ENCODE measurements around the gene DPP10.
"Not testable (repeated sequence)": the region's sequence is repeated elsewhere in the genome, so short reads cannot be mapped to it uniquely, and the experiment has no call there.

DPP10 gene

DNA sequence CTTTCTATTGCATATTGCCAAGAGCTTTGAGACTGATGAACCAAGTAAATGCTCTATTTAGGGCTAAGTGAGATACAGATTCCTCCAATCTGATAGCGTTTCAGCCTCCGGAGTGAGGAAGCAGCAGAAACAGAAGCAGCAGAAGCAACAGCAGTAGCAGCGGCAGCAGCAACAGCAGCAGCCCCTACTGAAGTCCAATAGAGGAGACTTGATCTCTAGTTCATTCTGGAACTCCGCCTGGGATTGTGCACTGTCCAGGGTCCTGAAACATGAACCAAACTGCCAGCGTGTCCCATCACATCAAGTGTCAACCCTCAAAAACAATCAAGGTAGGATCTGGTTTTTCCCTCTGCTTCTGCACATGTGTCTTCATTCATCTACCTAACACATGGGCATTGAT, at the start of gene DPP10:
DPP10 (plus strand) TSS at position 132 of the 400 bp plus-strand sequence.
- DNase-seq = no peak

- DNase-seq = no peak
These were observed 41.6 kb upstream of the DPP10 start for GRCh38 chr2:114400890-114401289.

GRCh38 chr2:114405247-114406116, 37.0 kb upstream of the DPP10 start:
- no peak for DNase-seq

DNA sequence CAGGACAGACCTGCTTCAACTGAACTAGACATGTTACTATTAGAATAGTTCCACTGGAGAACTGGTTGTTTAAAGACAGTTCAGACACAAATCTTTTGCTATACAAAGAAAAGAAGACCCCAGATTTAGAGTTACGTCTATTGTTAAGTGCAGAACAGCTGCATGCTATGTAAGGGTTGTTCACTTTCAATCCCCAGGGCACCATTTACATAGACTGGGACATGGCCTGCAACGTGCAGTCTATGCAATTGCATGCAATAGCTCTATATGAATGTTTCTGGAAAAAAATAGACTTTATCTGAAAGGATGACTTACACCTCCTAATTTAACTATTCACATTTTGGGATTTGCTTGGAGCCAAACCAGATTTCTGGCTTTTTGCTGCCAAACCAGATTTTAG, 36.1 kb upstream of the DPP10 start:
- DNase-seq = no peak

GRCh38 chr2:114407353-114407752, 35.1 kb upstream of the DPP10 start:
- DNase-seq = not testable (repeated sequence)

GRCh38 chr2:114421781-114422180, 20.7 kb upstream of the DPP10 start:
- no peak for DNase-seq

- DNase-seq = no peak
These were observed 17.7 kb upstream of the DPP10 start for GRCh38 chr2:114424699-114425098.

DNA sequence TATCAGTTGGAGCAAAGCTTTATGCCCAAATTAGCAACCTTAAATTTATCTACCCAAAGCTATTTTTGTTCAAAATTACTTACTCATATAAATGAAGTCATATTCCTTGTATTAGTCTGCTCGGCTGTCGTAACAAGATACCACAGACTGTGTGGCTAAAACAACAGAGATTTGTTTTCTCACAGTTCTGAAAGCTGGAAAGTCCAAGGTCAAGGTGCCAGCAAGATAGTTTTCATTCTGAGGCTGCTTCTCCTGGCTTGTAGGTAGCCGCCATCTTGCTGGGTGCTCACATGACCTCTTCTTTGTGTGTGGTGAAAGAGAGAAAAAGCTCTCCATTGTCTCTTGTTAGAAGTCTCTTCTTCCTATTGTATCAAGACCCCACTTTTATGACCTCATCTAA, 15.7 kb upstream of the DPP10 start:
- no peak for DNase-seq

- DNase-seq = no peak
These were observed 6.1 kb upstream of the DPP10 start for GRCh38 chr2:114436329-114436728.

- DNase-seq = no peak
These were observed 4.1 kb downstream of the DPP10 start for GRCh38 chr2:114446571-114446970.

- no peak for DNase-seq
These were observed 8.2 kb downstream of the DPP10 start for GRCh38 chr2:114450639-114451038.

DNA sequence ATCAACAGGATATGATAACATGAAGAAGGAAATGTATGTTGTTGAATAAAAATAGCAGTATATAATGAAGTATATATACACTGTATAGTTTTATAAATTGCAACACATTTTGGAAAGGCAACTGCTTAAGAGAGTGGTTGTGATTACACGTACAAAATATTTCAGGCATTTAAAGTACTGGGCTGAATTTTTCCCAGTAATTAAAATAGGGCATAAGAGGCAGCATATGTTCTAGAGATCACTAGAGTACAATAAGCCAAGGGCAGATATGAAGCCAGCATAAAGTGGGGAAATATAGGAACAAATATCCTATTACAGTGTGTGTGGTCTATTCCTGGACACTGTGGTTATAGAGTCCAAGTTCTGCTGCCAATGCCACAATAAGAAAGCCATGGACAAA, 14.1 kb downstream of the DPP10 start:
- no peak for DNase-seq

GRCh38 chr2:114457956-114458355, 15.5 kb downstream of the DPP10 start:
- no peak for DNase-seq

DNA sequence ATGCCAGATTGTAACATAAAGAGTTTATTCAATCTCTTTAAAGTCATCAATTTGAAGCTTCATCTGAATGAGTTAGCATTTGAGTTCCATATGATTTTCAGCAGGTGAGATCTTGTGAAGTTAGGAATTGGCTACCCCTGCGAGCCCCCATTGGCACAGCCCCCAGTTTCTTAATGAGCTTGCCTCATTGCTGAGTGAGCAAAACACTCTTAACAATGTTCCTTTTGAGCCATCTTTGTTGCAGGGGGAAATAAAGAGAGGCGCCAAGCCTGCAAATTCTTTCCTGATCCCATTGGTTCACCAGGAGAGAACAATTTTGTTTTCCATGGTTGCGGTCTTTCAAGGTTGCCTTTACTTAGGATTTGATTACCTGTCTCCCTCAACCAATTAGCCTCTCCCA, 18.7 kb downstream of the DPP10 start:
- no peak for DNase-seq

- no peak for DNase-seq
These were observed 22.7 kb downstream of the DPP10 start for GRCh38 chr2:114464961-114465706.

- DNase-seq = no peak
These were observed 25.9 kb downstream of the DPP10 start for GRCh38 chr2:114468343-114468742.

DNA sequence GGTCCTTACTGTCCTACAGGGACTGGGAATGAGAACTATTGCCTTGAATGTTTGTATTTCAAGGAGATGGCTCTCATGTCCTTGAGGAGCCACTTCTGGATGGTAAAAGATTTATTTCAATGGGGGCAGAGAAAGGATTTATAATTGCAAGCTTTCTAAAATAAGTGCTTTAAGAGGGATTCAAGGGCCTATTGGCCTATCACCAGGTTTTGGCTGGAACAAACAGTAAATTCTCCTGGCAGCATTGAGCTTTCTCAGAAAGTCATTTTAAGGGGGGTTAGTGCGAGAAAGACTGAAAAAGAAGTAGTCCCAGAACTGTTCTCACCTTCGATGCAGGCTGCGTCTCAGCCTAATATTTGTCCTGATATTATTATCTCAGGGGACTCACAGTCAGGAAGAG, 29.8 kb downstream of the DPP10 start:
- no peak for DNase-seq

DNA sequence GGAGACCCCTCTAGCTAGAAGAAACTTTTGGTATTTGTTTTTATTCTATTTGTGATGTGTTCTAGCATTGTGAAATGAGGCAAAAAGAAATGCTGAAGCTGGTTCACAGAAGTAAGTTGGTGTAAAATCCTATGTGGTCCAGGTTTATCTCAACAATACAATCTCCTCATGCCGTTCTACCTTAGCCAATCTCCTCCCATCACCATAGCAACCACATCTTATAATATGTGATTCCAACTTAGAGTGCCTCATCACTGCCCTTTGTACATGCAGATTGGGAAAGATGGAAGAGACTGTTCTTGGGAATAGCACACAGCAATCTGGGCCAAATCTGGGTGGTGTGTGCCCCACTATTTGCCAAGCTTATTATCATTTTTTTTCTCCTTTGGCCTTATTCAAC, 30.3 kb downstream of the DPP10 start:
- no peak for DNase-seq

DNA sequence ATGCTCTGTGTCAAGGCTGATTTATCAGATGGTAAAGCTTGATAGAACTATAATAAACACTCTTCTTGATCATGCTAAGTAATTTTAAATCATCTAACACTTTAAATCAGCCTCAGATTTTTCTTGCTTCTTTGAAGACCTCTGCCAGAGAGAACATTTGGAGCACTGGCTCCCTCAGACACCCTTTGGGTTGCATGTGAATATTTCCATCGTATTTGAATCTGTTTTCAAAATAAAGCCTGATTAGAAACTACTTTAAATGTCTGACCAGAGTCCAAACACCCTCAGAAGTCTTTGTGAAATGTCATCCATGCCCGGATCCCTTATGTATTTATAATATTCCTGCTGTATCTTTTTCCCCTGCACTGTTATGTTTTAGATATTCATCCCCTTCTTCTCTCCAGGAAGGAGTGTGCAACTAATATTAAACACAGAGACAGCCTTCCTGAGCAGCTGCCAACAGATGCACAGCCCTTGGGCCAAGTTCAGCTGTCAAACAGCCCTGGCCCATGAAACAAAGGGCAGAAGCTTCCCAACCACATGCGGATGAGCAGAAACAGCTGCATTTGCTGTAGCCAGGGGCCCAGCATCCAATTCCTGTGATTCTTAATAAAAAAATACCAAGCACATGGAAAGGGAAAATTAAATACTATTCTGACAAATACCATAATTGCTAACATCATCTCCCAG, 46.5 kb downstream of the DPP10 start:
- no peak for DNase-seq

DNA sequence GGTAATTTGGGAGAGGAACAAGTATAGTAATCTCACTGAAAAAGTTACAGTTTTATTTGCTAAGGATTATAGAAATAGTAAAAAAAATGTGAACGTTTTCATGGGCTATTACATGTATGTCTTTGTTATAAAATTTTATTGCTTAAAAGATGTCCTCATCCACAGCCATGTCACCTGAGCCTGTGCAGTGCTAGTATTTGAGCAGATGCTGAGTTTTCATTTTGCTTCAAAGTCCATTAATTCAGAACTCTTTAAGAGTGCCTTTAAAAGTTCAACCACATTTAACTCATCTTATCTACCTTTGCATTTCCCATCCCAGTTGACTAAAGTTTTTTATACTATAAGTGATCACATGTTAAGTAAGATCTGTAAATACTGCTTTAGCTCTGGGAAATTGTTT, 52.6 kb downstream of the DPP10 start:
- DNase-seq = no peak

- no peak for DNase-seq
These were observed 54.5 kb downstream of the DPP10 start for GRCh38 chr2:114496959-114497358.

- no peak for DNase-seq
These were observed 56.7 kb downstream of the DPP10 start for GRCh38 chr2:114499101-114499500.

GRCh38 chr2:114507744-114508143, 65.3 kb downstream of the DPP10 start:
- no peak for DNase-seq

- no peak for DNase-seq
These were observed 73.4 kb downstream of the DPP10 start for GRCh38 chr2:114515882-114516281.
